Ishikawa (cell line): ENCODE measurements around the gene TSBP1.

ENCODE experiments used
- EGR1 ChIP-seq: IDR thresholded peaks from 2 replicates; pipeline ENCODE4 v1.6.1; 2012
- TAF1 ChIP-seq: IDR thresholded peaks from 2 replicates; pipeline ENCODE4 v1.6.1; 2012; ENCODE audit warnings: low read depth, mild to moderate bottlenecking
- YY1 ChIP-seq: IDR thresholded peaks from 2 replicates; pipeline ENCODE4 v1.6.1; 2012; ENCODE audit warnings: low read depth

DNA sequence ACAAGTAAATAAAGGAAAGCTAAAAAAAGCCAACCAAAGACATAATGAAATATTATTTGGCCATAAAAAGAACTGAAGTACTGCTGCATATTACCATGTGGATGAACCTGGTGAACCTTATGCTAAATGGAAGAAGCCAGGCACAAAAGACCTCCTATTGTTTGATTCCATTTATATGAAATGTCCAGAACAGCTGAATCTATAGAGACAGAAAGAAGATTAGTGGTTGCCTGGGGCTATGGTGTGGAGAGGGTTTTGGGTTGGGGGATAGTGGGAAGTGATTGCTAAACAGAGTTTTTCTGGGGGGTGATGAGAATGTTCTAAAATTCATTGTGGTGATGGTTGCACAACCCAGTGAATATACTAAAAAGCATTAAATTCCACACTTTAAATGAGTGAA, 53.2 kb downstream of the TSBP1 start:
- TF ChIP-seq EGR1 (no peak), TAF1 (no peak), YY1 (no peak)
